GM21447 (cell line): Measurements from ENCODE around the gene CD27.
"Not testable (repeated sequence)": the region's sequence is repeated elsewhere in the genome, so short reads cannot be mapped to it uniquely, and the experiment has no call there.

Experiments
- ATAC-seq: cut with Tn5 transposase; IDR thresholded peaks from one replicate; pipeline ENCODE4 v1.9.1; 2021; ENCODE audit not compliant: unreplicated experiment

CD27 gene

GRCh38 chr12:6461401-6462233 is 16.9 kb downstream of the CD27 start:
- peak; percentile 71 for ATAC-seq

- ATAC-seq, result no peak
These were observed 17.7 kb downstream of the CD27 start for GRCh38 chr12:6462234-6462995.

GRCh38 chr12:6463216-6463615 is 18.5 kb downstream of the CD27 start:
- no peak for ATAC-seq

GRCh38 chr12:6463858-6464257 is 19.1 kb downstream of the CD27 start:
- no peak for ATAC-seq

GRCh38 chr12:6464531-6464930 is 19.8 kb downstream of the CD27 start:
- no peak for ATAC-seq

- ATAC-seq, result no peak
These were observed 20.9 kb downstream of the CD27 start for GRCh38 chr12:6465467-6466183.

- no peak for ATAC-seq
These were observed 21.4 kb downstream of the CD27 start for GRCh38 chr12:6466184-6466573.

- ATAC-seq, result not testable (repeated sequence)
These were observed 22.0 kb downstream of the CD27 start for GRCh38 chr12:6466751-6467150.

GRCh38 chr12:6467571-6468282 is 23.0 kb downstream of the CD27 start:
- ATAC-seq, result not testable (repeated sequence)

GRCh38 chr12:6468283-6468575 is 23.5 kb downstream of the CD27 start:
- ATAC-seq, result no peak

GRCh38 chr12:6469092-6469491 is 24.3 kb downstream of the CD27 start:
- no peak for ATAC-seq

GRCh38 chr12:6469609-6470374 is 25.0 kb downstream of the CD27 start:
- peak; percentile 9 for ATAC-seq

GRCh38 chr12:6470375-6471163 is 25.8 kb downstream of the CD27 start, which contains the start of gene VAMP1:
VAMP1 (minus strand) TSS chr12:6470677; CDS start chr12:6470531, 146 bp downstream.
- peak; percentile 87 for ATAC-seq

- no peak for ATAC-seq
These were observed 27.2 kb downstream of the CD27 start for GRCh38 chr12:6471989-6472360.

GRCh38 chr12:6472491-6472890 is 27.7 kb downstream of the CD27 start:
- no peak for ATAC-seq

GRCh38 chr12:6475233-6475975 is 30.6 kb downstream of the CD27 start:
- not testable (repeated sequence) for ATAC-seq

- no peak for ATAC-seq
These were observed 31.7 kb downstream of the CD27 start for GRCh38 chr12:6476489-6476888.

GRCh38 chr12:6477601-6478377 is 33.0 kb downstream of the CD27 start:
- not testable (repeated sequence) for ATAC-seq
